DND-41 (cell line): Measurements from ENCODE around the gene GDPGP1.

Experiments
- EZH2 ChIP-seq: IDR thresholded peaks from 3 replicates; pipeline ENCODE4 v1.6.1; 2012; ENCODE audit warnings: borderline replicate concordance, low read depth, mild to moderate bottlenecking, moderate library complexity, low read length, inconsistent platforms; ENCODE audit not compliant: severe bottlenecking
- TF ChIP-seq, protein P1 (sequence below): IDR thresholded peaks from 2 replicates; pipeline ENCODE4 v1.5.1; 2012; ENCODE audit warnings: borderline replicate concordance, low read length, moderate library complexity, mild to moderate bottlenecking; ENCODE audit not compliant: poor library complexity, severe bottlenecking; ENCODE audit errors: extremely low read depth

DNA sequence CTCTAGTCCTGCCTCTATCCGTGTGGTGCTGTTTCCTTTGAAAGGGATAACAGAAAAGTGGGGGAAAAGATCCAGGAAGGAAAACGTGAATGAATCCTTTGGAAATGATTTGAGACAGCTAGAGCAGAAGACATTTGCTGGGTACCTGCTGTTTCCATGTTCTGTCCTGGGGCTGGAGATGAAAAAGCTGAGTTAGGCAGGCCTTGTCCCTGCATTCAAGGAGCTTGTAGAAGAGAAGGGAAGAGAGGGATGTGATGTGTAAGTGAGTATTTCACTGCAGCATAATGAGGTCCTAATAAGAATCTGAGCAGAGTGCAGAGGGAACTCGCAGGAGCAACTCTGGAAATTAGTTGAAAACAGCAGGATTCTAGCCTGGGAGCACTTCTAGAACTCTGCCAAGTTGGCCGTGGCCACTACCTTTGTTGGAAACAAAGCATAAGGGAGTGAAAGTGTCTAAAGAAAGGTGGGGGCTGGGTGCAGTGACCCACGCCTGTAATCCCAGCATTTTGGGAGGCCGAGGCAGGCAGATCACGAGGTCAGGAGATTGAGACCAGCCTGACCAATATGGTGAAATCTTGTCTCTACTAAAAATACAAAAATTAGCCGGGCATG, 46.6 kb upstream of the GDPGP1 start:
- TF ChIP-seq, protein P1, sequence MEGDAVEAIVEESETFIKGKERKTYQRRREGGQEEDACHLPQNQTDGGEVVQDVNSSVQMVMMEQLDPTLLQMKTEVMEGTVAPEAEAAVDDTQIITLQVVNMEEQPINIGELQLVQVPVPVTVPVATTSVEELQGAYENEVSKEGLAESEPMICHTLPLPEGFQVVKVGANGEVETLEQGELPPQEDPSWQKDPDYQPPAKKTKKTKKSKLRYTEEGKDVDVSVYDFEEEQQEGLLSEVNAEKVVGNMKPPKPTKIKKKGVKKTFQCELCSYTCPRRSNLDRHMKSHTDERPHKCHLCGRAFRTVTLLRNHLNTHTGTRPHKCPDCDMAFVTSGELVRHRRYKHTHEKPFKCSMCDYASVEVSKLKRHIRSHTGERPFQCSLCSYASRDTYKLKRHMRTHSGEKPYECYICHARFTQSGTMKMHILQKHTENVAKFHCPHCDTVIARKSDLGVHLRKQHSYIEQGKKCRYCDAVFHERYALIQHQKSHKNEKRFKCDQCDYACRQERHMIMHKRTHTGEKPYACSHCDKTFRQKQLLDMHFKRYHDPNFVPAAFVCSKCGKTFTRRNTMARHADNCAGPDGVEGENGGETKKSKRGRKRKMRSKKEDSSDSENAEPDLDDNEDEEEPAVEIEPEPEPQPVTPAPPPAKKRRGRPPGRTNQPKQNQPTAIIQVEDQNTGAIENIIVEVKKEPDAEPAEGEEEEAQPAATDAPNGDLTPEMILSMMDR, result no peak
- no peak for TF ChIP-seq EZH2
